ENCODE data around the gene LCN10.
A peak's percentile ranks its signal among the peaks of the same experiment; 100 is the strongest.

LCN10 gene

DNA sequence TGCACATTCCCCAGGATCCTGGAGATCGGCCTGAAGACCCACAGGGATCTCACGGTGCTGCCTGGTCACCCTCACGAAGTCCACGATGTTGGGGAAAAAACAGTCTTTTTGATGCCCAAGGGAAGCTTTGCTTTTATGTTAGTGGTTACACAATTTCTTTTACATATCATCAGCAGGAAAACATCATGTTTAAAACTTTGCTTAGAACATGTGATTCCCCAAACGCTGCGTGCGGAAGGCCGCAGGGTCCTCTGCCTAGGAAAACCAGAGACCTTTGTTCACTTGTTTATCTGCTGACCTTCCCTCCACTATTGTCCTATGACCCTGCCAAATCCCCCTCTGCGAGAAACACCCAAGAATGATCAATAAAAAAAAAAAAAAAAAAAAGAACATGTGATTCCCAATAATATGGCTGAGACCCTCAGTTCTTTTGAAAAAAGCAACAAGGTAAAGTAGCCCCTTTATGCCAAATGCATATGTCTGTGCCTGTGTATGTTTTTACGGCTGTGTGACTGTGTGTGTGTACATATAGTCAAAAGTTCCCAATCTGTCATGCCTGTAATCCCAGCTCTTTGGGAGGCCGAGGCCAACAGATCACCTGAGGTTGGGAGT, 44.0 kb downstream of the LCN10 start:
- H3K4me3 ChIP-seq (ENCODE audit: low read depth, low read length): no peak overlapping the region
- DNase-seq (ENCODE audit: low read depth): no peak
- no peak for TF ChIP-seq MYC (IDR thresholded peaks at IDR 0.05; ENCODE audit: low read depth, low read length)
- TF ChIP-seq, protein P1, sequence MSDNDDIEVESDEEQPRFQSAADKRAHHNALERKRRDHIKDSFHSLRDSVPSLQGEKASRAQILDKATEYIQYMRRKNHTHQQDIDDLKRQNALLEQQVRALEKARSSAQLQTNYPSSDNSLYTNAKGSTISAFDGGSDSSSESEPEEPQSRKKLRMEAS (IDR thresholded peaks at IDR 0.05; ENCODE audit: low read depth, low read length): no peak
- TF ChIP-seq, protein P2, sequence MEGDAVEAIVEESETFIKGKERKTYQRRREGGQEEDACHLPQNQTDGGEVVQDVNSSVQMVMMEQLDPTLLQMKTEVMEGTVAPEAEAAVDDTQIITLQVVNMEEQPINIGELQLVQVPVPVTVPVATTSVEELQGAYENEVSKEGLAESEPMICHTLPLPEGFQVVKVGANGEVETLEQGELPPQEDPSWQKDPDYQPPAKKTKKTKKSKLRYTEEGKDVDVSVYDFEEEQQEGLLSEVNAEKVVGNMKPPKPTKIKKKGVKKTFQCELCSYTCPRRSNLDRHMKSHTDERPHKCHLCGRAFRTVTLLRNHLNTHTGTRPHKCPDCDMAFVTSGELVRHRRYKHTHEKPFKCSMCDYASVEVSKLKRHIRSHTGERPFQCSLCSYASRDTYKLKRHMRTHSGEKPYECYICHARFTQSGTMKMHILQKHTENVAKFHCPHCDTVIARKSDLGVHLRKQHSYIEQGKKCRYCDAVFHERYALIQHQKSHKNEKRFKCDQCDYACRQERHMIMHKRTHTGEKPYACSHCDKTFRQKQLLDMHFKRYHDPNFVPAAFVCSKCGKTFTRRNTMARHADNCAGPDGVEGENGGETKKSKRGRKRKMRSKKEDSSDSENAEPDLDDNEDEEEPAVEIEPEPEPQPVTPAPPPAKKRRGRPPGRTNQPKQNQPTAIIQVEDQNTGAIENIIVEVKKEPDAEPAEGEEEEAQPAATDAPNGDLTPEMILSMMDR (IDR thresholded peaks at IDR 0.05; ENCODE audit: low read depth, low read length): no peak
- TF ChIP-seq POLR2A (IDR thresholded peaks at IDR 0.05; ENCODE audit: extremely low read depth, insufficient read length): no peak

DNA sequence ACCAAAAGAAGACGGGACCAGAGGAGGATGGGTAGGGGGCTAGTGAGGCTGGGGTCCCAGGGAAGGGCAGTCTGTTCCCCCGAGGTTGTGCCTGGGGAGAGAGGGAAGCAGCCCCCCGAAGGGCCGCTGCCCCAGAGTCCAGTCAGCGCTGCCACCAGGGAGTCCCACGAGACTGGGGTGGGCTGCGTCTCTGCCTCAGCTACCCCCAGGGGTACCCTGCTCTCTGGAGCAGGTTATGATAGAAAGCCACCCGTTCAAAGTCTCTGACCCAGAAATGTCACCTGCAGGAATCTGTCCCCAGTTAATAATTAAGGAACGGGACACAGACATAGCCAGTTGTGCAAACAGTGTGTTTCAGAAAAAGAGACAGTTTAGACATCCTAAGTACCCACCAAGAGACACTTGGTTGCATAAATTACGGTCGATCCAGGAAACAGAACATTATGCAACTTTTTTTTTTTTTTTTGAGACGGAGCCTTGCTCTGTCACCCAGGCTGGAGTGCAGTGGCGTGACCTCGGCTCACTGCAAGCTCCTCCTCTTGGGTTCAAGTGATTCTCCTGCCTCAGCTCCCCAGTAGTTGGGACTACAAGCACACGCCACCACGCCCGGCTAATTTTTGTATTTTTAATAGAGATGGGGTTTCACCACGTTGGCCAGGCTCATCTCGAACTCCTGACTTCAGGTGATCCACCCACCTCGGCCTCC, 44.8 kb downstream of the LCN10 start:
- TF ChIP-seq, protein P1 (IDR thresholded peaks at IDR 0.05; ENCODE audit: low read depth, low read length): no peak
- TF ChIP-seq POLR2A (IDR thresholded peaks at IDR 0.05; ENCODE audit: extremely low read depth, insufficient read length) (no peak), MYC (IDR thresholded peaks at IDR 0.05; ENCODE audit: low read depth, low read length) (no peak)
- TF ChIP-seq, protein P2 (IDR thresholded peaks at IDR 0.05; ENCODE audit: low read depth, low read length): no peak
- peak; percentile 87 for DNase-seq (ENCODE audit: low read depth)
- H3K4me3 ChIP-seq (ENCODE audit: low read depth, low read length): no peak overlapping the region

DNA sequence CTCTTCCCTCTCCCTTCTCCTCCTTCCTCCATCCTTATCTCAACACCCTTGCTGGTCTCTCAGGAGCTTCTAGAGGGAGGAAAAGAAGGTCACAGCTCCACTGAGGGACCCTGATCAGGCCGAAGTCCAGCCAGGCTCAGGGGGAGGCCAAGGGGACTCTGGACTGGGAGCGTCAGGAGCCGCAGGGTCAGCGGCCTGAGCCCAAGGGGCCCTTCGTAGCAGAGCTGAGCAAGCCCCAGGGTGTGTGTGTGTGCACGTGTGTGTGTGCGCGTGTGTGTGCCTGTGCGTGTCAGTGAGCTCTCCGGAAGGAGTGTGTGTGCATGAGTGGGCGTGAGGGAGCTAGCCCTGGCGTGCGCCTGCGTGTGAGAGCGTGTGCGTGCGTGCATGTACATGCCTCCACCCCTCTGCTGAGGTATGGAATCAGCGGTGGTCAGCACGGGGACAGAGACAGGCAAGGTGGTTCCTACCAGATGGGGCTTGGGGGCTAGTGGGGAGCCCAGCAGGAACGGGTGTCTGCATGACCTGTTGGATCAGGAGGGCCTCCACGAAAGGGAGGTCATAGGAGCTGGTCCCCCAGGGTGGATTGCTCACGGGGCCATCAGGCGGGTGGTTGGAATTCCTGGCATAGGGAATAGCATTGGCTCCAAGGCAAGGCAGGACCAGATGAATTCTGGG, 45.5 kb downstream of the LCN10 start:
- no peak for DNase-seq (ENCODE audit: low read depth)
- TF ChIP-seq, protein P2 (IDR thresholded peaks at IDR 0.05; ENCODE audit: low read depth, low read length): no peak
- TF ChIP-seq, protein P1 (IDR thresholded peaks at IDR 0.05; ENCODE audit: low read depth, low read length): no peak
- TF ChIP-seq POLR2A (IDR thresholded peaks at IDR 0.05; ENCODE audit: extremely low read depth, insufficient read length) (no peak), MYC (IDR thresholded peaks at IDR 0.05; ENCODE audit: low read depth, low read length) (no peak)
- H3K4me3 ChIP-seq (ENCODE audit: low read depth, low read length): no peak overlapping the region

DNA sequence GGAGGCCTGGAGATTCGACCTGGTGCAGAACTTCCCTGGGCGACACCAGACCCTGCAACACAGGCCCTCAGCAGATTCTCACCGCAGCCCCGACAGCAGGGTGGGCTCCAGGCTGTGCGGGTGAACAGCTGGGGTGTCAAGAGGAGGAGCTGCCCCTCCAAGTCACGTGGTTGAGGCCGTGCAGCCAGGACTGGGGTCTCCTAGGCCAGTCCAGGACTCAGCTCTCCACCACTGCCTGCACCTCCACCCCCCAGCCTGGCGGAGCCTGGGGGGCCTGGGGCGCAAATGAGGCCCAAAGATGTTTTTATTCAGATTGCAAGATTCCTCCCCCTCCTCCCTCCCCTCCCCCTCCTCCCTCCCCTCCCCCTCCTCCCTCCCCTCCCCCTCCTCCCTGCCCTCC, 46.2 kb downstream of the LCN10 start:
- no peak overlapping the region for H3K4me3 ChIP-seq (ENCODE audit: low read depth, low read length)
- no peak for TF ChIP-seq MYC (IDR thresholded peaks at IDR 0.05; ENCODE audit: low read depth, low read length)
- TF ChIP-seq, protein P1 (IDR thresholded peaks at IDR 0.05; ENCODE audit: low read depth, low read length): no peak
- TF ChIP-seq, protein P2 (IDR thresholded peaks at IDR 0.05; ENCODE audit: low read depth, low read length): no peak
- no peak for TF ChIP-seq POLR2A (IDR thresholded peaks at IDR 0.05; ENCODE audit: extremely low read depth, insufficient read length)
- no peak for DNase-seq (ENCODE audit: low read depth)

DNA sequence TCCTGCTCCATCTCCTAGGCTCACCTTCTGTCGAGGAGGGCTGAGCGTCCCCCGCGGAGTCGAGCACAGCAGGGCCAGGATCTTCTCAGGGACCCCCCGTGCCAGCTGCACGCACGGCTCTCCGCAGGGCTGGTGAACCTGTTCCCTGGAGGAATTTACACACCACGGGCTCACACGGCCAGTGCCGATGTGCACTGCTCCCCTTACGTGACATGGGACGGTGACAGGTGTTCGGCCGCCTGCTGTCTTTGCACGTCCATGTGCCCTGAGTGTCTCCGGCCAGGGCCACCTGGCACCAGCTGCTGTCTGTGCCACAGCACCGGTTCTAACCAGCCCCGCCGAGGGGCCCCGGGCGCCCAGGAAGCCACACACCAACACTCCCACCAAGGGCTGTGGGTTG, 46.8 kb downstream of the LCN10 start:
- peak; percentile 34 for DNase-seq (ENCODE audit: low read depth)
- TF ChIP-seq, protein P2 (IDR thresholded peaks at IDR 0.05; ENCODE audit: low read depth, low read length): no peak
- TF ChIP-seq POLR2A (IDR thresholded peaks at IDR 0.05; ENCODE audit: extremely low read depth, insufficient read length) (no peak), MYC (IDR thresholded peaks at IDR 0.05; ENCODE audit: low read depth, low read length) (no peak)
- TF ChIP-seq, protein P1 (IDR thresholded peaks at IDR 0.05; ENCODE audit: low read depth, low read length): peak; percentile 59
- H3K4me3 ChIP-seq (ENCODE audit: low read depth, low read length): no peak overlapping the region
